ENCODE measurements around the gene ATAD2B.

- TF ChIP-seq GLIS3 (CRISPR knock-in tag; IDR thresholded peaks at IDR 0.05) (no peak), ARNTL (CRISPR knock-in tag; IDR thresholded peaks at IDR 0.05; ENCODE audit: borderline replicate concordance, low read depth) (no peak)
- TF ChIP-seq, protein P1, sequence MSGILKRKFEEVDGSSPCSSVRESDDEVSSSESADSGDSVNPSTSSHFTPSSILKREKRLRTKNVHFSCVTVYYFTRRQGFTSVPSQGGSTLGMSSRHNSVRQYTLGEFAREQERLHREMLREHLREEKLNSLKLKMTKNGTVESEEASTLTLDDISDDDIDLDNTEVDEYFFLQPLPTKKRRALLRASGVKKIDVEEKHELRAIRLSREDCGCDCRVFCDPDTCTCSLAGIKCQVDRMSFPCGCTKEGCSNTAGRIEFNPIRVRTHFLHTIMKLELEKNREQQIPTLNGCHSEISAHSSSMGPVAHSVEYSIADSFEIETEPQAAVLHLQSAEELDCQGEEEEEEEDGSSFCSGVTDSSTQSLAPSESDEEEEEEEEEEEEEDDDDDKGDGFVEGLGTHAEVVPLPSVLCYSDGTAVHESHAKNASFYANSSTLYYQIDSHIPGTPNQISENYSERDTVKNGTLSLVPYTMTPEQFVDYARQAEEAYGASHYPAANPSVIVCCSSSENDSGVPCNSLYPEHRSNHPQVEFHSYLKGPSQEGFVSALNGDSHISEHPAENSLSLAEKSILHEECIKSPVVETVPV (CRISPR knock-in tag; IDR thresholded peaks at IDR 0.05), result no peak
Measured at GRCh38 chr2:23705771-23706612, 220.9 kb downstream of the ATAD2B start.
